GM21423 (cell line): ENCODE results near the gene ACAP3.

ENCODE experiments used
- ATAC-seq: cut with Tn5 transposase; IDR thresholded peaks from one replicate; pipeline ENCODE4 v1.9.1; 2021; ENCODE audit warnings: mild to moderate bottlenecking, moderate library complexity; ENCODE audit not compliant: unreplicated experiment

ACAP3 gene

GRCh38 chr1:1345860-1346500 is 38.2 kb upstream of the ACAP3 start:
- ATAC-seq = no peak

- no peak for ATAC-seq
Observed at GRCh38 chr1:1345384-1345783, 37.7 kb upstream of the ACAP3 start.

GRCh38 chr1:1344655-1345361 is 37.1 kb upstream of the ACAP3 start:
- no peak for ATAC-seq

- no peak for ATAC-seq
Observed at GRCh38 chr1:1343811-1344421, 36.2 kb upstream of the ACAP3 start.

GRCh38 chr1:1342584-1343115 is 34.9 kb upstream of the ACAP3 start:
- ATAC-seq = no peak

- no peak for ATAC-seq
Observed at GRCh38 chr1:1342061-1342562, 34.4 kb upstream of the ACAP3 start.

- ATAC-seq = no peak
Observed at GRCh38 chr1:1341549-1342021, 33.9 kb upstream of the ACAP3 start.

GRCh38 chr1:1340791-1341548 is 33.2 kb upstream of the ACAP3 start:
- ATAC-seq = no peak

- no peak for ATAC-seq
Observed at GRCh38 chr1:1340185-1340584, 32.5 kb upstream of the ACAP3 start.

- ATAC-seq = no peak
Observed at GRCh38 chr1:1338278-1338677, 30.5 kb upstream of the ACAP3 start.

GRCh38 chr1:1337793-1338147 is 30.0 kb upstream of the ACAP3 start:
- ATAC-seq = no peak

GRCh38 chr1:1336931-1337792 is 29.4 kb upstream of the ACAP3 start:
- ATAC-seq = no peak

- no peak for ATAC-seq
Observed at GRCh38 chr1:1336446-1336845, 28.7 kb upstream of the ACAP3 start.

GRCh38 chr1:1335792-1336248 is 28.1 kb upstream of the ACAP3 start:
- ATAC-seq = no peak

- ATAC-seq = no peak
Observed at GRCh38 chr1:1335283-1335682, 27.6 kb upstream of the ACAP3 start.

GRCh38 chr1:1334835-1335234 is 27.1 kb upstream of the ACAP3 start:
- ATAC-seq = no peak

- ATAC-seq = no peak
Observed at GRCh38 chr1:1333551-1334241, 26.0 kb upstream of the ACAP3 start.

- ATAC-seq = no peak
Observed at GRCh38 chr1:1332774-1333480, 25.2 kb upstream of the ACAP3 start.
